ENCODE results near the gene KRTAP4-3. TPM values are rescaled to one million over a fixed set of nuclear protein-coding genes. Genes with fewer than 3 reads are reported as not detected.
"Not testable (repeated sequence)": the region's sequence is repeated elsewhere in the genome, so short reads cannot be mapped to it uniquely, and the experiment has no call there.

KRTAP4-3 gene
- total RNA-seq, 2 experiments from 2014 or later: not detected

GRCh38 chr17:41147531-41148204, 20.4 kb downstream of the KRTAP4-3 start:
- no peak overlapping the region for H3K27ac Mint-ChIP-seq
- CTCF ChIA-PET: no interaction called here
- no peaks in the 10 kb centered on the region for H3K27me3 Mint-ChIP-seq
- H3K4me1 Mint-ChIP-seq (ENCODE audit: low read depth): no peaks in the 10 kb centered on the region
- DNase-seq: no peak
- H3K4me3 Mint-ChIP-seq: no peak overlapping the region
- POLR2A ChIA-PET: no interaction called here
- H3K9me3 Mint-ChIP-seq: peaks cover 10% of the 10 kb centered on the region
- peaks cover 5% of the 10 kb centered on the region for H3K36me3 Mint-ChIP-seq
- intact Hi-C loops (cut with micrococcal nuclease): no loop called here

DNA sequence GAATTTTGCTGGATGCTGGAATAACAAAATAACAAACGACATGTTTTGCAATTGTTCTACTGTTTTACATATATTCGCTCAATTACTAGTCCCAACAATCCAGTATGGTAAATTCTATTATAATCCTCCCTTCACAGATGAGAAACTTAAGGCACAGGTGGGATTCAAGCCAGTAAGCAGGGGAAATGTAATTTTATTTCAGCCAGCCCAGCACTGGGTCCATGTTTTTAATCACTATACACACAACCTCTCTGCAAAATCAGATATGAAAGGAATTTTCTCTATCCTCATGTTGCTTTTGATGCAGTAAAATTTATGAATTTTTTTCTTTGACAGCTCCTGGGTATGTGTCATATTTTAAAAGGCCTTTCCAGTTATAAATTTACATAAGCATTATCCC, 22.8 kb downstream of the KRTAP4-3 start:
- no peak overlapping the region for H3K27ac Mint-ChIP-seq
- no peak for DNase-seq
- POLR2A ChIA-PET: no interaction called here
- intact Hi-C loops (cut with micrococcal nuclease): no loop called here
- H3K9me3 Mint-ChIP-seq: peaks cover 16% of the 10 kb centered on the region
- H3K4me1 Mint-ChIP-seq (ENCODE audit: low read depth): no peaks in the 10 kb centered on the region
- CTCF ChIA-PET: no interaction called here
- H3K36me3 Mint-ChIP-seq: peaks cover 8% of the 10 kb centered on the region
- H3K4me3 Mint-ChIP-seq: no peak overlapping the region
- H3K27me3 Mint-ChIP-seq: no peaks in the 10 kb centered on the region

- H3K4me3 Mint-ChIP-seq: no peak overlapping the region
- intact Hi-C loops (cut with micrococcal nuclease): no loop called here
- no peak overlapping the region for H3K27ac Mint-ChIP-seq
- H3K36me3 Mint-ChIP-seq: peaks cover 8% of the 10 kb centered on the region
- ChIA-PET CTCF (no interaction called here), POLR2A (no interaction called here)
- H3K9me3 Mint-ChIP-seq: peaks cover 16% of the 10 kb centered on the region
- no peaks in the 10 kb centered on the region for H3K4me1 Mint-ChIP-seq (ENCODE audit: low read depth)
- no peak for DNase-seq
- H3K27me3 Mint-ChIP-seq: no peaks in the 10 kb centered on the region
Observed at GRCh38 chr17:41144846-41145245, 23.2 kb downstream of the KRTAP4-3 start.

DNA sequence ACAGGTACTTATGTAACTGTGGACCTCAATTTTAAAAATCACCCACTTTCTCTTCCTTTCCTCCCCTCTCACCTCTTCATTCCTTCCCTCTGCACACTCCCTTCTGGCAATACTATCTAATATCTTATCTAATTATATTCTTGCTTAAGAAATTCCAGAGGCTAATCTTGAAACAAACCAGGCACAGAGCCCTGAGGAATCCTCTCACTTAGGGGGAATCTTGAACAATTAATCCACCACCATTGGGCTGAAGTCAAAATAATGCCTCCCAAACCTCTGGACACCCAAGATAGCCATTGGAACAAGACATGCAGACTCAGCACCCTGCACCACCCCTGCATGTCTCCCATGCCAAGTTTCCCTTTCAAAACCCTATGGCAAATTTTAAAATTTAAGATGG, 26.7 kb downstream of the KRTAP4-3 start:
- intact Hi-C loops (cut with micrococcal nuclease): no loop called here
- no peaks in the 10 kb centered on the region for H3K4me1 Mint-ChIP-seq (ENCODE audit: low read depth)
- ChIA-PET POLR2A (no interaction called here), CTCF (no interaction called here)
- no peak for DNase-seq
- H3K27ac Mint-ChIP-seq: no peak overlapping the region
- no peak overlapping the region for H3K4me3 Mint-ChIP-seq
- H3K9me3 Mint-ChIP-seq: peaks cover 23% of the 10 kb centered on the region
- peaks cover 5% of the 10 kb centered on the region for H3K27me3 Mint-ChIP-seq
- peaks cover 11% of the 10 kb centered on the region for H3K36me3 Mint-ChIP-seq

DNA sequence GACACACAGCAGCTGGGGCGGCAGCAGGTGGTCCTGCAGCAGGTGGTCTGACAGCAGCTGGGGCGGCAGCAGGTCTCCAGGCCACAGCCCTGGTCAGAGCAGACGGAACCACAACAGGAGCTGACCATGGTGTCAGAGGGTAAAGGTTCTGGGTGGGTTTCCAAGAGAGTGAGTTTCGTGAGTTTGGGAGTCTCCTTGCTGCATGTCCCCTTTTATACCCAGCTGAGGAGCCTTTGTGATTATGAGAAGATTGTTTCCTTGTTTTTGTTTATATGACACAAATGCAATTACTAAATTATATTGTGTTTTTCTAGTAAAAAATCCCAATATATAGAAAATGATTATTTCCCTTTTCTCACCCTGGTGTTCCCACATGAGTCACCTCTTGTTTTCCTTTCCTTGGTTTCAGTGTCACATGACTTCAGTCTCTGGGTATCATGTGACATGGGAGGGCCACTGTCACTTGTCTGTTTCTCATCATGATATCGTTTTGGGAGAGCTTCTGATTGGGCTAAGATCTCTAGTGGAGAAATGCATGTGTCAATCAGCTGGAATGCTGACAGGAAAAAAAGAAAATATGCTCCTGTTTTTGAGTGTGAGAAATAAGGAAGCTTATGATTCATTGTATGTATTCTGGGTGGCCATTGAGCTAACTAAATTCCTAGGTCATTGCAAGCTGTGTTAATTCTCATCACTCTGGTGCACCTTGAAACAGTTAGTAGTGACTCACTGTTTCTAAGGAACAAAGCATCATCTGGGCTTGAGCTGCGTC, 27.5 kb downstream of the KRTAP4-3 start, which contains the start of gene KRTAP4-6:
Gene KRTAP4-6 (minus strand): TSS at position 185 of the 772 bp plus-strand sequence. CDS start 57 bp downstream, at position 128.
- H3K9me3 Mint-ChIP-seq: peaks cover 23% of the 10 kb centered on the region
- peaks cover 11% of the 10 kb centered on the region for H3K36me3 Mint-ChIP-seq
- no peak within 1 kb of the TSS for H3K4me3 Mint-ChIP-seq
- intact Hi-C loops (cut with micrococcal nuclease): no loop called here
- no peak within 1 kb of the TSS for H3K27ac Mint-ChIP-seq
- H3K27me3 Mint-ChIP-seq: peaks cover 5% of the 10 kb centered on the region
- ChIA-PET CTCF (interaction anchor here (0.6 kb wide), 1 partner anchor 102 kb away, joined by 3 read pairs; no protein-coding TSS in a partner anchor), POLR2A (no interaction called here)
- no peaks in the 10 kb centered on the region for H3K4me1 Mint-ChIP-seq (ENCODE audit: low read depth)
- DNase-seq: no peak

- H3K4me3 Mint-ChIP-seq; DNase-seq; H3K27ac Mint-ChIP-seq; CTCF ChIA-PET; intact Hi-C loops (cut with micrococcal nuclease); H3K4me1 Mint-ChIP-seq (ENCODE audit: low read depth); H3K27me3 Mint-ChIP-seq; POLR2A ChIA-PET: not testable (repeated sequence)
- Mint-ChIP-seq H3K36me3 (peaks cover 11% of the 10 kb centered on the region), H3K9me3 (peaks cover 23% of the 10 kb centered on the region)
Observed at GRCh38 chr17:41139865-41140264, 28.2 kb downstream of the KRTAP4-3 start.

DNA sequence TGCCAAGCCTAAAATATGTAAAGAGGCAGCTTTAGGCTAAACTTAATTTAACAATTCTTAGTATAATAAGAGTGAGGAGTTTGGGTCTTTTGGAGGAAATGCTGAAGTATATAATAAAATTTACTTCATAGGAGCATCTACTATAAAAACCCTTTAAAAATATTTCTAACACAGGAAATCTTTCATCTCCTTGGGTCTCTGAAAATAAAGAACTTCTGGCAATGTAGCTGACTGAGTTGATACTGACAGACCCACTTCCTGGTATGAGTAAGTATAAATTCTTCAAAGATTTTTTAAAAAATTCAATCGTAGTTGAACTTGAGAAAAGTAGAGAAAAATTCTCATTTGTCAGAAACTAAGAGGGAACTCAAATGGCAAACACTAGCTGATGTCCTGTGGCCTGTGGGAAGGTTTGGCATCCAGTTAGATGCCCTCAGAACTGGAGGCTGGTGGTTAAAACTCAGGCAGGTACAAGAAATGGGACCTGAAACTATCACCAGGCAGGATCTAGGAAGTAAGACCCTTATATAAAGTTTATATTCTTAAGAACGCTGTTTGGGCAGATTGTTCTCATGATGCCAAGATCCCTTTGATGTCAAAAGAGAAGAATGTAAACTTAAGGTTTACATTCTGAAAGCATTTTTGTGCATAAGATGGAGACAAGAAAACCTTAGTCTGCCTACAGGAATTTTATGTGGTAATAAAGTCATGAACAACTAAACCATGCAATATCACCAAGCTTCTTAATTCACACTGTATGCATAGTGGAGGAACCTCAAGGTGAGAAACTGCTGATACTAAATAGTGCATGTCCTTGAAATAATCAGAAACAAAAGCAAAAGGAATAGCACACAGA, 33.9 kb downstream of the KRTAP4-3 start:
- H3K4me3 Mint-ChIP-seq: no peak overlapping the region
- peaks cover 15% of the 10 kb centered on the region for H3K4me1 Mint-ChIP-seq (ENCODE audit: low read depth)
- intact Hi-C loops (cut with micrococcal nuclease): no loop called here
- peaks cover 7% of the 10 kb centered on the region for H3K9me3 Mint-ChIP-seq
- POLR2A ChIA-PET: no interaction called here
- no peaks in the 10 kb centered on the region for H3K36me3 Mint-ChIP-seq
- DNase-seq: no peak
- peaks cover 2% of the 10 kb centered on the region for H3K27me3 Mint-ChIP-seq
- H3K27ac Mint-ChIP-seq: no peak overlapping the region
- CTCF ChIA-PET: no interaction called here

GRCh38 chr17:41131979-41132378, 36.0 kb downstream of the KRTAP4-3 start:
- H3K27ac Mint-ChIP-seq: no peak overlapping the region
- intact Hi-C loops (cut with micrococcal nuclease): no loop called here
- H3K4me3 Mint-ChIP-seq: no peak overlapping the region
- H3K27me3 Mint-ChIP-seq: no peaks in the 10 kb centered on the region
- POLR2A ChIA-PET: no interaction called here
- CTCF ChIA-PET: no interaction called here
- H3K4me1 Mint-ChIP-seq (ENCODE audit: low read depth): peaks cover 15% of the 10 kb centered on the region
- DNase-seq: no peak
- peaks cover 7% of the 10 kb centered on the region for H3K9me3 Mint-ChIP-seq
- no peaks in the 10 kb centered on the region for H3K36me3 Mint-ChIP-seq

- DNase-seq: no peak
- Mint-ChIP-seq H3K27ac (no peak overlapping the region), H3K36me3 (no peaks in the 10 kb centered on the region), H3K27me3 (no peaks in the 10 kb centered on the region), H3K4me3 (no peak overlapping the region), H3K9me3 (peaks cover 6% of the 10 kb centered on the region), H3K4me1 (ENCODE audit: low read depth) (peaks cover 44% of the 10 kb centered on the region)
- CTCF ChIA-PET: no interaction called here
- intact Hi-C loops (cut with micrococcal nuclease): no loop called here
- POLR2A ChIA-PET: no interaction called here
Observed at GRCh38 chr17:41127371-41127770, 40.6 kb downstream of the KRTAP4-3 start.

- CTCF ChIA-PET: no interaction called here
- Mint-ChIP-seq H3K4me1 (ENCODE audit: low read depth) (peaks cover 40% of the 10 kb centered on the region), H3K36me3 (no peaks in the 10 kb centered on the region), H3K9me3 (peaks cover 11% of the 10 kb centered on the region), H3K27me3 (no peaks in the 10 kb centered on the region), H3K27ac (no peak overlapping the region), H3K4me3 (no peak overlapping the region)
- DNase-seq: no peak
- POLR2A ChIA-PET: no interaction called here
- intact Hi-C loops (cut with micrococcal nuclease): no loop called here
Observed at GRCh38 chr17:41126412-41126811, 41.6 kb downstream of the KRTAP4-3 start.

- Mint-ChIP-seq H3K27ac (no peak overlapping the region), H3K27me3 (no peaks in the 10 kb centered on the region), H3K4me3 (no peak overlapping the region), H3K9me3 (peaks cover 11% of the 10 kb centered on the region), H3K4me1 (ENCODE audit: low read depth) (peaks cover 42% of the 10 kb centered on the region), H3K36me3 (no peaks in the 10 kb centered on the region)
- intact Hi-C loops (cut with micrococcal nuclease): no loop called here
- no peak for DNase-seq
- ChIA-PET CTCF (interaction anchor here (1.3 to 1.4 kb wide), 2 partner anchors 424 to 537 kb away, joined by 3 read pairs; no protein-coding TSS in a partner anchor), POLR2A (no interaction called here)
Observed at GRCh38 chr17:41125064-41125463, 43.0 kb downstream of the KRTAP4-3 start.

- intact Hi-C loops (cut with micrococcal nuclease); H3K36me3 Mint-ChIP-seq; H3K9me3 Mint-ChIP-seq; POLR2A ChIA-PET; H3K4me3 Mint-ChIP-seq; H3K27me3 Mint-ChIP-seq; DNase-seq; H3K27ac Mint-ChIP-seq: not testable (repeated sequence)
- CTCF ChIA-PET: interaction anchor here (1.3 to 1.4 kb wide), 2 partner anchors 425 to 539 kb away, joined by 3 read pairs; no protein-coding TSS in a partner anchor
- H3K4me1 Mint-ChIP-seq (ENCODE audit: low read depth): peaks cover 45% of the 10 kb centered on the region
Observed at GRCh38 chr17:41123991-41124371, 44.0 kb downstream of the KRTAP4-3 start, which contains the start of gene KRTAP4-12. Gene KRTAP4-12, minus strand, starts transcription at chr17:41124182. Its CDS starts 60 bp downstream, at chr17:41124122.

Measured in activated CD4-positive, alpha-beta memory T cell treated with anti-CD3 and anti-CD28 coated beads for 36 hours (primary cell).